OCI-LY7 (cell line): ENCODE measurements around the gene TMPRSS11E. TPM values are rescaled to one million over a fixed set of nuclear protein-coding genes. Genes with fewer than 3 reads are reported as not detected.

Source experiments
- BruUV-seq: library from RNA; stranded (reverse); fragments of 400-500 nt; replicated peaks from 2 replicates; lab custom pipeline; 2021; lab: Mats Ljungman, UMichigan
- CTCF ChIA-PET: fragments of 300-600 bp; sonication (Branson Sonifier 250); formaldehyde crosslinking; loops from one replicate; lab custom pipeline; 2022; ENCODE audit warnings: antibody characterized with exemption; ENCODE audit not compliant: unreplicated experiment; lab: Charles Lee
- POLR2A ChIA-PET: fragments of 300-600 bp; sonication (Branson Sonifier 250); formaldehyde crosslinking; loops from one replicate; lab custom pipeline; 2022; ENCODE audit warnings: antibody characterized with exemption; lab: Charles Lee
- DNase-seq: peaks from one replicate; pipeline ENCODE4 v3.0.0-alpha.2; 2015; ENCODE audit warnings: low spot score
- H2AFZ ChIP-seq: fragments of 200-600 bp; sonication (generic), shearing (Covaris generic); 2 replicates; pipeline ENCODE4 v1.6.1; 2014; ENCODE audit warnings: mild to moderate bottlenecking, antibody characterized with exemption, low read length, moderate library complexity
- H3K27ac ChIP-seq: fragments of 200-600 bp; sonication (generic); 2 replicates; pipeline ENCODE4 v1.5.1; 2014; ENCODE audit warnings: mixed run types, low read depth, mild to moderate bottlenecking, moderate library complexity, low read length, inconsistent platforms; ENCODE audit not compliant: poor library complexity, severe bottlenecking
- H3K36me3 ChIP-seq: fragments of 200-600 bp; sonication (generic); 2 replicates; pipeline ENCODE4 v1.6.1; 2014; ENCODE audit warnings: mild to moderate bottlenecking, antibody characterized with exemption, low read length, moderate library complexity, mixed read lengths; ENCODE audit not compliant: insufficient read depth
- H3K4me1 ChIP-seq: fragments of 200-600 bp; sonication (generic); 2 replicates; pipeline ENCODE4 v1.5.1; 2014; ENCODE audit warnings: mild to moderate bottlenecking, low read length; ENCODE audit not compliant: insufficient read depth, poor library complexity, severe bottlenecking
- H3K4me2 ChIP-seq: fragments of 200-600 bp; sonication (generic); 2 replicates; pipeline ENCODE4 v1.6.1; 2014; ENCODE audit warnings: mild to moderate bottlenecking, low read length
- H3K4me3 ChIP-seq: fragments of 200-600 bp; sonication (generic); 2 replicates; pipeline ENCODE4 v1.5.1; 2014; ENCODE audit warnings: mild to moderate bottlenecking, low read depth, low read length; ENCODE audit not compliant: poor library complexity, severe bottlenecking
- H3K79me2 ChIP-seq: fragments of 200-600 bp; sonication (generic); 2 replicates; pipeline ENCODE4 v1.6.1; 2016; ENCODE audit warnings: low read depth, mild to moderate bottlenecking, low read length, moderate library complexity, mixed read lengths; ENCODE audit not compliant: insufficient read depth
- H3K9me2 ChIP-seq: fragments of 200-600 bp; sonication (generic); 2 replicates; pipeline ENCODE4 v1.6.1; 2016; ENCODE audit warnings: mild to moderate bottlenecking, low read length, mixed read lengths; ENCODE audit not compliant: insufficient read depth
- H3K9me3 ChIP-seq: fragments of 200-600 bp; sonication (generic); 2 replicates; pipeline ENCODE4 v1.6.1; 2014; ENCODE audit warnings: mild to moderate bottlenecking, mixed run types, low read length, mixed read lengths
- H4K20me1 ChIP-seq: fragments of 200-600 bp; sonication (generic); 2 replicates; pipeline ENCODE4 v1.6.1; 2014; ENCODE audit warnings: mild to moderate bottlenecking, antibody characterized with exemption, low read length, moderate library complexity, mixed read lengths; ENCODE audit not compliant: insufficient read depth
- EZH2phosphoT487 ChIP-seq: fragments of 200-600 bp; sonication (generic); IDR thresholded peaks from 2 replicates; pipeline ENCODE4 v1.6.1; 2018; ENCODE audit warnings: low read depth, borderline replicate concordance, mild to moderate bottlenecking, mixed run types, antibody characterized with exemption, low read length, moderate library complexity, mixed read lengths
- intact Hi-C: fragments of 100-400 bp; cut with micrococcal nuclease; formaldehyde crosslinking; loops from one replicate; pipeline ENCODE4 v1.10.0; 2022; ENCODE audit not compliant: unreplicated experiment
- total RNA-seq, 2 experiments: library from RNA; depleted of rRNA in 1 of 2; stranded (reverse); fragments of >200 nt in 1 of 2; shearing (Covaris generic) in 1 of 2; gene quantifications; 2 replicates each; pipeline ENCODE4 v1.2.3, GENCODE V29; 2014 to 2022
- TF ChIP-seq, protein P1 (sequence below): fragments of 200-600 bp; sonication (generic); conservative IDR thresholded peaks from 2 replicates; pipeline ENCODE4 v1.5.1; 2014; ENCODE audit warnings: mild to moderate bottlenecking, antibody characterized with exemption, low read length, moderate library complexity, mixed read lengths

TMPRSS11E gene
- total RNA-seq, 2 experiments from 2014 or later = not detected

DNA sequence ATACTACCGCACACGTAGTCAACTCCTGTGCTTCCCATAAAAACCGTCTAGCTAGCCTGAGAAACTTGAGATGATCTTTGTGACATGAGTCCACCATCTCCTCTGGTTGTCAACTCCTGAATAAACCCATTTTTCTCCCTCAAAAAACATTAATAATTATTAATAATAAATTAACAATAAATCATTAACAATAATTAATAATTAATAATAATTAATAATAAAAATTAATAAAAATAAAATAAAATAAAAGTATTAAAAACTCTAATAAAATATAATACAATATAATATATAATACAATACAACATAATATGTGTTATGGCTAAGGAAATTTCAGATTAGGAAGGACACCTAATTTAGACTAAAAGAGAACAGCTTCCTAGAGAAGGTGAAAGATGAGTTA, 20.7 kb upstream of the TMPRSS11E start:
- intact Hi-C loops = no loop called here
- Histone ChIP-seq H3K79me2 (no peaks in the 10 kb centered on the region), H3K36me3 (no peaks in the 10 kb centered on the region), H3K4me3 (no peak overlapping the region), H3K4me2 (no peak overlapping the region), H2AFZ (no peak overlapping the region), H3K27ac (no peak overlapping the region), H4K20me1 (no peaks in the 10 kb centered on the region), H3K9me2 (no peaks in the 10 kb centered on the region), H3K4me1 (no peaks in the 10 kb centered on the region), H3K9me3 (no peaks in the 10 kb centered on the region)
- no TSS peak for BruUV-seq
- no peak for DNase-seq
- ChIA-PET CTCF (no interaction called here), POLR2A (no interaction called here)
- TF ChIP-seq EZH2phosphoT487 = no peak
- TF ChIP-seq, protein P1, sequence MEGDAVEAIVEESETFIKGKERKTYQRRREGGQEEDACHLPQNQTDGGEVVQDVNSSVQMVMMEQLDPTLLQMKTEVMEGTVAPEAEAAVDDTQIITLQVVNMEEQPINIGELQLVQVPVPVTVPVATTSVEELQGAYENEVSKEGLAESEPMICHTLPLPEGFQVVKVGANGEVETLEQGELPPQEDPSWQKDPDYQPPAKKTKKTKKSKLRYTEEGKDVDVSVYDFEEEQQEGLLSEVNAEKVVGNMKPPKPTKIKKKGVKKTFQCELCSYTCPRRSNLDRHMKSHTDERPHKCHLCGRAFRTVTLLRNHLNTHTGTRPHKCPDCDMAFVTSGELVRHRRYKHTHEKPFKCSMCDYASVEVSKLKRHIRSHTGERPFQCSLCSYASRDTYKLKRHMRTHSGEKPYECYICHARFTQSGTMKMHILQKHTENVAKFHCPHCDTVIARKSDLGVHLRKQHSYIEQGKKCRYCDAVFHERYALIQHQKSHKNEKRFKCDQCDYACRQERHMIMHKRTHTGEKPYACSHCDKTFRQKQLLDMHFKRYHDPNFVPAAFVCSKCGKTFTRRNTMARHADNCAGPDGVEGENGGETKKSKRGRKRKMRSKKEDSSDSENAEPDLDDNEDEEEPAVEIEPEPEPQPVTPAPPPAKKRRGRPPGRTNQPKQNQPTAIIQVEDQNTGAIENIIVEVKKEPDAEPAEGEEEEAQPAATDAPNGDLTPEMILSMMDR = no peak

DNA sequence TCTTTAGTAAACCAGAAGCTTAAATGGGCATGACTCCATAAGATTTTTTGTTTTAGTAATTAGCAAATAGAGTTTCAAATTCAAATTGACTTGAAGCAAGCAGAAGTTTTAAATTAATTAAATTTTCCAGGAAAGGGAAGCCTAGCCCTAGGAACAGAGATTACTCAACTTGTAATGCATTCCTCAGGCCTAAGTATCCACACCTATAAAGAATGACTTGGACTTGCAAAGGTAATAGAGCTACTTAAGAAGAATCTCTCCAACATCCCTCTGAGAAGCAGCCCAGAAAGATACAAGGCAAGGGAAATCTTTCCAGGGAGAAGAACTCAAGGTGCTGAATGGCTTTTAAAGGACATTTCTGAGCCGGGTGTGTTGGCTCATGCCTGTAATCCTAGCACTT, 16.9 kb upstream of the TMPRSS11E start:
- Histone ChIP-seq H4K20me1 (no peaks in the 10 kb centered on the region), H3K9me2 (no peaks in the 10 kb centered on the region), H3K4me1 (no peaks in the 10 kb centered on the region), H3K36me3 (no peaks in the 10 kb centered on the region), H2AFZ (no peak overlapping the region), H3K4me3 (no peak overlapping the region), H3K4me2 (no peak overlapping the region), H3K27ac (no peak overlapping the region), H3K79me2 (no peaks in the 10 kb centered on the region), H3K9me3 (no peaks in the 10 kb centered on the region)
- ChIA-PET POLR2A (interaction anchor here (0.5 to 0.7 kb wide), 2 partner anchors 51 to 194 kb away, joined by 3 to 5 read pairs; no protein-coding TSS in a partner anchor), CTCF (no interaction called here)
- intact Hi-C loops = no loop called here
- no peak for TF ChIP-seq EZH2phosphoT487
- TF ChIP-seq, protein P1 = no peak
- no peak for DNase-seq
- no TSS peak for BruUV-seq

DNA sequence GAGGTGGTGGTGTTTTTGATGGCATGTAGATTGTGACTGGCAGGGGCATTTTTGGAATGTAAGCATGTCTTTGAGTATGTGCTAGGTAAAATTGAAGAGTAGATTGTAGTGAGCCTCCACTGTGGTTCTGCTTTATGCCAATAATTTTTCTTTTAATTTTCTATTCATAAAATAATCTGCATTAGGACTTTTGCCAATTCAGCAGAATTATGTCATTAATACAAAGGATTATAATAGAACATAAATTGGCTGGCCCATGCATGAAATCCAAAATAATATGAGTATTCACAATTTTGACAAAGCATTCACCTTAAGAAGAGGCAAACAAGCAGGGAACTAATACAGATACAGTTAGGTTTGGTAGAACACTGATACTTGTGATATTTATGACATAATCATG, 14.9 kb upstream of the TMPRSS11E start:
- intact Hi-C loops = no loop called here
- Histone ChIP-seq H3K4me3 (no peak overlapping the region), H3K9me2 (no peaks in the 10 kb centered on the region), H3K36me3 (no peaks in the 10 kb centered on the region), H3K4me1 (no peaks in the 10 kb centered on the region), H3K9me3 (no peaks in the 10 kb centered on the region), H3K4me2 (no peak overlapping the region), H3K79me2 (no peaks in the 10 kb centered on the region), H3K27ac (no peak overlapping the region), H4K20me1 (no peaks in the 10 kb centered on the region), H2AFZ (no peak overlapping the region)
- CTCF ChIA-PET = no interaction called here
- TF ChIP-seq, protein P1 = no peak
- no peak for TF ChIP-seq EZH2phosphoT487
- no peak for DNase-seq
- POLR2A ChIA-PET = no interaction called here
- no TSS peak for BruUV-seq
